Right lobe of liver (tissue), 6 donors: ENCODE measurements around the gene ROM1. TPM values are rescaled to one million over a fixed set of nuclear protein-coding genes. Genes with fewer than 3 reads are reported as not detected.

Experiments used
- ATAC-seq, 4 donors: fragments of 200-7000 bp; cut with Tn5 transposase; one replicate each; pipeline ENCODE4 v1.9.1; 2020; ENCODE audit warnings: mild to moderate bottlenecking in 4 of 4, moderate library complexity in 4 of 4
- DNase-seq, 3 donors: peaks; one replicate each; pipeline ENCODE4 v3.0.0-alpha.2; 2020
- H3K27ac ChIP-seq, 3 donors: fragments of 200-600 bp; one replicate each; pipeline ENCODE4 v1.8.0; 2022
- H3K27me3 ChIP-seq, 2 donors: fragments of 200-600 bp; one replicate each; pipeline ENCODE4 v1.8.0; 2022
- H3K36me3 ChIP-seq, 4 donors: fragments of 200-600 bp; sonication (generic) in 1 of 4; one replicate each; pipeline versions ENCODE4 v1.5.1 to v1.8.0; 2017 to 2022; ENCODE audit warnings: control low read depth in 1 of 4
- H3K4me1 ChIP-seq, 4 donors: fragments of 200-600 bp; sonication (generic) in 1 of 4; one replicate each; pipeline versions ENCODE4 v1.5.1 to v1.8.0; 2017 to 2022; ENCODE audit warnings: control low read depth in 1 of 4
- H3K4me3 ChIP-seq, 3 donors: fragments of 200-600 bp; one replicate each; pipeline ENCODE4 v1.8.0; 2022
- H3K9me3 ChIP-seq, 4 donors: fragments of 200-600 bp; sonication (generic) in 1 of 4; one replicate each; pipeline versions ENCODE4 v1.5.1 to v1.8.0; 2017 to 2022; ENCODE audit warnings: control low read depth in 1 of 4
- POLR2A ChIP-seq: fragments of 450-650 bp; IDR thresholded peaks from one replicate; pipeline ENCODE4 v1.6.1; 2017; ENCODE audit warnings: antibody characterized with exemption, mild to moderate bottlenecking
- WGBS: methylation state at CpG from one replicate; pipeline ENCODE4 v1.1.6; 2018; ENCODE audit warnings: low coverage, low lambda C conversion rate; ENCODE audit not compliant: insufficient coverage; ENCODE audit errors: missing lambda C conversion rate; 5-methylcytosine and 5-hydroxymethylcytosine counted together
- intact Hi-C, 2 donors: fragments of 100-400 bp; cut with DNase I; formaldehyde crosslinking; loops; one replicate each; pipeline versions ENCODE4 v1.11.2 to v1.14.1; 2022
- total RNA-seq, 6 experiments: library from RNA; depleted of rRNA in 2 of 6; stranded (reverse); fragments of >200 nt in 2 of 6; fragmentation: NEBNext Ultra II Directional in 3 of 6; extraction: Animal tissue kit (Norgen Biotek cat#: 25700) in 3 of 6; gene quantifications; one replicate each; pipeline versions ENCODE4 v1.1.0 to v1.2.4, GENCODE V29; 2016 to 2023
- TF ChIP-seq, protein P1 (sequence below), 4 donors: fragments of 200-600 bp in 3 of 4; fragments of 450-650 bp in 1 of 4; IDR thresholded peaks; one replicate each; pipeline versions ENCODE4 v1.5.1 to v1.8.0; 2016 to 2022; ENCODE audit warnings: antibody characterized with exemption in 4 of 4, mild to moderate bottlenecking in 2 of 4
- donor health status: DM: no; HTN: yes; CAD: no.
- donor health status: DM: no; HTN: no; CAD: no.
- donor health status: DM: no; HTN: no; CAD: no.
- donor health status: DM: no; HTN: yes; CAD: no.
- donor health status: DM: no; HTN: yes; CAD: no.

The ROM1 gene
- total RNA-seq, 6 experiments from 2014 or later, result 1.1 to 2.9 (median 1.2) TPM

DNA sequence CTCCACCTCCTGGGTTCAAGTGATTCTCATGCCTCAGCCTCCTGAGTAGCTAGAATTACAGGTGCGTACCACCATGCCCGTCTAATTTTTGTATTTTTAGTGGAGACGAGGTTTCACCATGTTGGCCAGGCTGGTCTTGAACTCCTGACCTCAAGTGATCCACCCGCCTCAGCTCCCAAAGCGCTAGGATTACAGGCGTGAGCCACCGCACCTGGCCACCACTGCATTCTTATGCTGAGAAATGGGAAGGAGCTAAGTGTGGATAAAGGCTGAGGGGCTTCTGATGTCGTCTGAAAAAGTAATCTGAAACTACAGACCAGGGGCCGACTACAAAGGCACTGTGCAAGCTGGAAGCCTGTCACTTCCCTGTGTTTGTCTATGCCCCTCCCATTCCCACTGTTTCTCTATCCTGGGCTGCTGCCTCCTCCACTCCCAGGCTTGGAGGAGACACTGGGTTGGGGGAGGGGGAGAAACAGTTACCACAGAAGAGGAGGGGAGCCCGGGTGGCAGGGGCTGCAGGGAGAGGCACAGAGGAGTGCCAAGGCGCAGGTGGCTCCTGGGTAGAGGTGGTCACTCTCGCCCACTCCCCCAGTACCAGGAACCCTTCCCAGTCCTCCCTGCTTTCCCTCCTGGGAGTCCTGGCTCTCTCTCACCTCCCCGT lies 8.5 kb upstream of the ROM1 start:
- intact Hi-C loops, result no loop called here
- 58% methylated on average over 6 of the region's 13 CpGs for WGBS
- Histone ChIP-seq H3K4me3 (no peak overlapping the region), H3K27me3 (no peaks in the 10 kb centered on the region), H3K9me3 (no peaks in the 10 kb centered on the region), H3K27ac (no peak overlapping the region), H3K4me1 (peaks cover 0 to 24% (median 12%) of the 10 kb centered on the region in 4 donors), H3K36me3 (no peaks in the 10 kb centered on the region)
- no peak for ATAC-seq
- TF ChIP-seq, protein P1, sequence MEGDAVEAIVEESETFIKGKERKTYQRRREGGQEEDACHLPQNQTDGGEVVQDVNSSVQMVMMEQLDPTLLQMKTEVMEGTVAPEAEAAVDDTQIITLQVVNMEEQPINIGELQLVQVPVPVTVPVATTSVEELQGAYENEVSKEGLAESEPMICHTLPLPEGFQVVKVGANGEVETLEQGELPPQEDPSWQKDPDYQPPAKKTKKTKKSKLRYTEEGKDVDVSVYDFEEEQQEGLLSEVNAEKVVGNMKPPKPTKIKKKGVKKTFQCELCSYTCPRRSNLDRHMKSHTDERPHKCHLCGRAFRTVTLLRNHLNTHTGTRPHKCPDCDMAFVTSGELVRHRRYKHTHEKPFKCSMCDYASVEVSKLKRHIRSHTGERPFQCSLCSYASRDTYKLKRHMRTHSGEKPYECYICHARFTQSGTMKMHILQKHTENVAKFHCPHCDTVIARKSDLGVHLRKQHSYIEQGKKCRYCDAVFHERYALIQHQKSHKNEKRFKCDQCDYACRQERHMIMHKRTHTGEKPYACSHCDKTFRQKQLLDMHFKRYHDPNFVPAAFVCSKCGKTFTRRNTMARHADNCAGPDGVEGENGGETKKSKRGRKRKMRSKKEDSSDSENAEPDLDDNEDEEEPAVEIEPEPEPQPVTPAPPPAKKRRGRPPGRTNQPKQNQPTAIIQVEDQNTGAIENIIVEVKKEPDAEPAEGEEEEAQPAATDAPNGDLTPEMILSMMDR (IDR thresholded peaks at IDR 0.05), result no peak
- TF ChIP-seq POLR2A, result no peak
- no peak for DNase-seq

DNA sequence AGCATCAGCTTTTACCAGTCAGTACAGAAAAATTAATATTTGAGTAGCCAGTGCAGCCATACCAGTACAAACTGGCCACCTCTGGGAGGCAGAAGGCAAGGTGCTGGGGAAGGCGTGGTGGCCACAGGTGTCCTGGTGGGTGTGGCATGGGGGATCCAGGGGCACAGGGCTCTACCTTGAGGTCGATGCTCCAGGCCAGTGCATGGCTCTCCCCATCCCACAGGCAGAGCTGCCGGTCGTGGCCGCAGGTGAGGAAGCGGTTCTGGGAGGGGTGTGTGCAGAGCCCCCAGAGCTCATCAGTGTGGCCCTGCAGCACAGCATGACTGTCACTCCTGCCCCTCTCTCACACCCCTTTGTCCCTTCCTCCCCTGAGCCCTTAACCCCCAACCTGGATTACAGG lies 7.6 kb upstream of the ROM1 start:
- Histone ChIP-seq H3K27me3 (no peaks in the 10 kb centered on the region), H3K27ac (no peak overlapping the region), H3K4me3 (no peak overlapping the region), H3K36me3 (no peaks in the 10 kb centered on the region), H3K9me3 (no peaks in the 10 kb centered on the region), H3K4me1 (peaks cover 0 to 18% (median 7%) of the 10 kb centered on the region in 4 donors)
- no peak for TF ChIP-seq POLR2A
- TF ChIP-seq, protein P1 (IDR thresholded peaks at IDR 0.05), result no peak
- intact Hi-C loops, result no loop called here
- no peak for ATAC-seq
- DNase-seq, result no peak
- WGBS, result 100% methylated on average over 1 of the region's 6 CpGs

GRCh38 chr11:62605902-62606301 lies 7.2 kb upstream of the ROM1 start:
- DNase-seq, result no peak
- no peaks in the 10 kb centered on the region for H3K36me3 ChIP-seq
- intact Hi-C loops, result no loop called here

GRCh38 chr11:62607714-62608113 lies 5.3 kb upstream of the ROM1 start:
- DNase-seq, result no peak
- no peak for ATAC-seq
- intact Hi-C loops, result no loop called here
- peaks cover 0 to 25% (median 12%) of the 10 kb centered on the region in 4 donors for H3K4me1 ChIP-seq
- no CpG with 5 or more reads among the region's 4 CpGs for WGBS
- no peaks in the 10 kb centered on the region for H3K9me3 ChIP-seq
- no peaks in the 10 kb centered on the region for H3K36me3 ChIP-seq
- no peak overlapping the region for H3K4me3 ChIP-seq
- no peak for TF ChIP-seq POLR2A
- TF ChIP-seq, protein P1 (IDR thresholded peaks at IDR 0.05), result no peak
- H3K27ac ChIP-seq, result no peak overlapping the region
- no peaks in the 10 kb centered on the region for H3K27me3 ChIP-seq

More at GRCh38 chr11:62605902-62606301, 7.2 kb upstream of the ROM1 start:
- ATAC-seq, result no peak
- TF ChIP-seq POLR2A, result no peak
- TF ChIP-seq, protein P1 (IDR thresholded peaks at IDR 0.05), result no peak
- H3K4me1 ChIP-seq, result peaks cover 0 to 18% (median 6%) of the 10 kb centered on the region in 4 donors
- H3K9me3 ChIP-seq, result no peaks in the 10 kb centered on the region
- WGBS, result 80% methylated on average over 1 of the region's 15 CpGs
- H3K4me3 ChIP-seq, result no peak overlapping the region
- no peaks in the 10 kb centered on the region for H3K27me3 ChIP-seq
- no peak overlapping the region for H3K27ac ChIP-seq
